GM12878 (cell line): ENCODE data around the gene GPR148. TPM values are rescaled to one million over a fixed set of nuclear protein-coding genes. Genes with fewer than 3 reads are reported as not detected.

Experiments used
- ATAC-seq: fragments of 200-7000 bp; cut with Tn5 transposase; 3 replicates; pipeline ENCODE4 v1.9.1; 2020; ENCODE audit warnings: mild to moderate bottlenecking, moderate library complexity
- BruUV-seq: library from RNA; stranded (reverse); fragments of 400-500 nt; replicated peaks from 2 replicates; lab custom pipeline; 2021; lab: Mats Ljungman, UMichigan
- CTCF ChIA-PET: fragments of 300-600 bp; sonication (Branson Sonifier 250); formaldehyde crosslinking; extraction: SDS; loops from one replicate; lab custom pipeline; 2021; ENCODE audit warnings: inconsistent platforms; lab: Yijun Ruan, JAX
- POLR2A ChIA-PET: fragments of 350-600 bp; formaldehyde crosslinking; extraction: SDS; loops from one replicate; lab custom pipeline; 2021; ENCODE audit warnings: inconsistent platforms; lab: Charles Lee
- RAD21 ChIA-PET: fragments of 300-600 bp; sonication (Branson Sonifier 250); formaldehyde crosslinking; loops from one replicate; lab custom pipeline; 2023; ENCODE audit warnings: antibody characterized with exemption; ENCODE audit not compliant: unreplicated experiment; lab: Charles Lee
- SMC1A ChIA-PET: fragments of 300-600 bp; sonication (Branson Sonifier 250); formaldehyde crosslinking; loops from one replicate; lab custom pipeline; 2023; ENCODE audit not compliant: unreplicated experiment, uncharacterized antibody; lab: Charles Lee
- DNase-seq: peaks from one replicate; pipeline ENCODE4 v3.0.0-alpha.2; 2011; ENCODE audit warnings: low read depth, low spot score
- FAIRE-seq: peaks from 3 replicates; lab custom pipeline; 2011; peaks lifted over from hg19 to GRCh38; lab: Jason Lieb, UNC
- H2AFZ ChIP-seq: 2 replicates; pipeline ENCODE4 v1.6.0; 2011; ENCODE audit warnings: low read depth, low read length, control low read depth; ENCODE audit not compliant: control insufficient read depth
- H3K27ac ChIP-seq: 2 replicates; pipeline ENCODE4 v1.5.1; 2011; ENCODE audit warnings: control low read depth; ENCODE audit not compliant: control insufficient read depth, insufficient read depth
- H3K27me3 ChIP-seq, 2 experiments: replicated peaks in 1 of 2; 2 replicates each; pipeline versions ENCODE4 v1.6.0 to v1.6.1; 2011; ENCODE audit warnings: low read length in 1 of 2; ENCODE audit not compliant: control insufficient read depth in 2 of 2, insufficient read depth in 2 of 2
- H3K36me3 ChIP-seq, 2 experiments: 2 replicates each; pipeline ENCODE4 v1.5.1; 2011; ENCODE audit warnings: low read length in 1 of 2; ENCODE audit not compliant: control insufficient read depth in 2 of 2, insufficient read depth in 2 of 2
- H3K4me1 ChIP-seq: 2 replicates; pipeline ENCODE4 v1.6.1; 2011; ENCODE audit warnings: mild to moderate bottlenecking, low read length, moderate library complexity, mixed read lengths; ENCODE audit not compliant: control insufficient read depth, insufficient read depth
- H3K4me2 ChIP-seq: 2 replicates; pipeline ENCODE4 v1.6.0; 2011; ENCODE audit warnings: control low read depth; ENCODE audit not compliant: control insufficient read depth, insufficient read depth
- H3K4me3 ChIP-seq: fragments of 200-600 bp; sonication (generic); 2 replicates; pipeline ENCODE4 v1.5.1; 2016
- H3K79me2 ChIP-seq: 2 replicates; pipeline ENCODE4 v1.6.0; 2011; ENCODE audit warnings: low read length; ENCODE audit not compliant: control insufficient read depth, insufficient read depth
- H3K9ac ChIP-seq: 2 replicates; pipeline ENCODE4 v1.8.0; 2011; ENCODE audit warnings: low read length, control low read depth, mixed read lengths; ENCODE audit not compliant: control insufficient read depth, insufficient read depth
- H3K9me3 ChIP-seq: replicated peaks from 3 replicates; pipeline ENCODE4 v1.5.1; 2011; ENCODE audit warnings: mild to moderate bottlenecking, low read length; ENCODE audit not compliant: control insufficient read depth, insufficient read depth
- H4K20me1 ChIP-seq: 2 replicates; pipeline ENCODE4 v1.6.0; 2011; ENCODE audit not compliant: control insufficient read depth, insufficient read depth
- BHLHE40 ChIP-seq, 2 experiments: fragments of 450-650 bp in 1 of 2; IDR thresholded peaks; 2 replicates each; pipeline ENCODE4 v1.6.1; 2011 to 2017; ENCODE audit warnings: low read depth in 2 of 2, borderline replicate concordance in 1 of 2, improper control_type of control experiment in 1 of 2, low read length in 1 of 2, mild to moderate bottlenecking in 1 of 2
- CBFB ChIP-seq: IDR thresholded peaks from 2 replicates; pipeline ENCODE4 v1.6.1; 2016; ENCODE audit warnings: antibody characterized with exemption, low read depth
- EGR1 ChIP-seq, 2 experiments: IDR thresholded peaks; 1 replicate in 1 of 2; 2 replicates in 1 of 2; pipeline ENCODE4 v1.6.1; 2011 to 2012; ENCODE audit warnings: low read depth in 2 of 2, low read length in 2 of 2, borderline replicate concordance in 1 of 2, mild to moderate bottlenecking in 1 of 2, moderate library complexity in 1 of 2
- HDAC6 ChIP-seq: fragments of 200-600 bp; sonication (generic); IDR thresholded peaks from one replicate; pipeline ENCODE4 v1.8.0; 2017; ENCODE audit warnings: antibody characterized with exemption; ENCODE audit not compliant: unreplicated experiment
- NFYB ChIP-seq: IDR thresholded peaks from 2 replicates; pipeline ENCODE4 v1.6.1; 2011; ENCODE audit warnings: low read depth, mild to moderate bottlenecking, low read length, improper control_type of control experiment, moderate library complexity; ENCODE audit not compliant: insufficient read depth
- NKRF ChIP-seq: fragments of 450-650 bp; conservative IDR thresholded peaks from 2 replicates; pipeline ENCODE4 v1.6.1; 2017; ENCODE audit warnings: mild to moderate bottlenecking, moderate library complexity
- NR2C1 ChIP-seq: fragments of 450-650 bp; IDR thresholded peaks from 2 replicates; pipeline ENCODE4 v1.6.1; 2017; ENCODE audit warnings: antibody characterized with exemption, mild to moderate bottlenecking, moderate library complexity
- PKNOX1 ChIP-seq: fragments of 450-650 bp; IDR thresholded peaks from 2 replicates; pipeline ENCODE4 v1.6.1; 2016; ENCODE audit warnings: mild to moderate bottlenecking
- SPI1 ChIP-seq: IDR thresholded peaks from 2 replicates; pipeline ENCODE4 v1.6.1; 2011; ENCODE audit warnings: low read depth, mild to moderate bottlenecking, low read length, moderate library complexity, borderline replicate concordance; ENCODE audit not compliant: insufficient read depth
- SREBF2 ChIP-seq: IDR thresholded peaks from 2 replicates; pipeline ENCODE4 v1.6.1; 2012; ENCODE audit warnings: mild to moderate bottlenecking, low read length
- TCF12 ChIP-seq: IDR thresholded peaks from 2 replicates; pipeline ENCODE4 v1.6.1; 2011; ENCODE audit warnings: low read depth, mild to moderate bottlenecking, low read length
- ZNF207 ChIP-seq: fragments of 450-650 bp; IDR thresholded peaks from 2 replicates; pipeline ENCODE4 v1.6.1; 2014; ENCODE audit warnings: antibody characterized with exemption, mild to moderate bottlenecking, borderline replicate concordance
- WGBS: methylation state at CpG from one replicate; pipeline ENCODE4 v1.1.6; 2016; ENCODE audit warnings: low lambda C conversion rate; ENCODE audit not compliant: insufficient replicate concordance, insufficient coverage; ENCODE audit errors: missing lambda C conversion rate; 5-methylcytosine and 5-hydroxymethylcytosine counted together
- in situ Hi-C: fragments of 300-500 bp; cut with MboI; formaldehyde crosslinking; loops from 9 replicates; pipeline ENCODE4 v1.14.3; 2018; ENCODE audit warnings: mixed read lengths
- intact Hi-C: fragments of 100-400 bp; cut with micrococcal nuclease; formaldehyde crosslinking; loops from one replicate; pipeline ENCODE4 v1.14.2; 2022; ENCODE audit not compliant: unreplicated experiment
- polyA plus RNA-seq, 11 experiments: library from polyadenylated mRNA; depleted of rRNA in 4 of 11; unstranded in 6 of 11; stranded (reverse) in 5 of 11; fragments of >200 nt; fragmentation: Nextera tagmentation in 4 of 11; fragmentation: Illumina TruSeq in 1 of 11; extraction: Ambion mirVana in 4 of 11; extraction: Trizol in 1 of 11; gene quantifications; 1 replicate in 1 of 11; 2 replicates in 10 of 11; pipeline versions ENCODE4 v1.2.1 to v1.2.3, GENCODE V29; 2011 to 2016; ENCODE audit warnings: inconsistent platforms in 2 of 11, missing spikeins in 2 of 11, low read depth in 1 of 11
- total RNA-seq, 4 experiments: library from RNA; depleted of rRNA in 3 of 4; stranded (reverse); fragments of >200 nt in 3 of 4; fragmentation: Illumina TruSeq in 1 of 4; extraction: Trizol in 1 of 4; gene quantifications; 2 replicates each; pipeline versions ENCODE4 v1.2.1 to v1.2.3, GENCODE V29; 2013 to 2021

Gene GPR148
- total and polyA plus RNA-seq, 10 of the 15 experiments (the other 5 are each of a cell fraction or from before 2014, with no cell fraction given): not detected

- ATAC-seq (no peak), DNase-seq (no peak)
- H3K36me3 ChIP-seq: no peaks in the 10 kb centered on the region
- H4K20me1 ChIP-seq: no peaks in the 10 kb centered on the region
- POLR2A ChIA-PET: no interaction called here
- BruUV-seq: no TSS peak
- no peak overlapping the region for H2AFZ ChIP-seq
- TF ChIP-seq PKNOX1: no peak
- TF ChIP-seq, all 136 proteins: peak for 0
- Histone ChIP-seq H3K27ac (no peak overlapping the region), H3K79me2 (no peaks in the 10 kb centered on the region), H3K4me3 (no peak overlapping the region), H3K27me3 (no peaks in the 10 kb centered on the region; a peak in 1 of 4 replicates), H3K9ac (no peak overlapping the region), H3K9me3 (no peaks in the 10 kb centered on the region; the same call in 2 of the 3 replicates), H3K4me2 (no peak overlapping the region), H3K4me1 (no peaks in the 10 kb centered on the region)
- ChIA-PET SMC1A (no interaction called here), CTCF (no interaction called here), RAD21 (no interaction called here)
- in situ Hi-C loops: no loop called here
- intact Hi-C loops: no loop called here
- FAIRE-seq: no peak
- WGBS: 45% methylated on average over 3 of the region's 3 CpGs
Measured at GRCh38 chr2:130720528-130720927, 8.3 kb upstream of the GPR148 start.

- no peaks in the 10 kb centered on the region for H3K79me2 ChIP-seq
- no peak overlapping the region for H3K9ac ChIP-seq
- ChIA-PET CTCF (no interaction called here), SMC1A (no interaction called here), RAD21 (no interaction called here), POLR2A (no interaction called here)
- H3K4me3 ChIP-seq: no peak overlapping the region
- no peak for ATAC-seq
- peaks cover 9% of the 10 kb centered on the region for H3K4me1 ChIP-seq
- no peak overlapping the region for H2AFZ ChIP-seq
- H4K20me1 ChIP-seq: no peaks in the 10 kb centered on the region
- no peaks in the 10 kb centered on the region; the same call in 2 of the 3 replicates for H3K9me3 ChIP-seq
- 78% methylated on average over 2 of the region's 2 CpGs for WGBS
- no peak for FAIRE-seq
- H3K36me3 ChIP-seq: no peaks in the 10 kb centered on the region
- no peak overlapping the region for H3K4me2 ChIP-seq
- BruUV-seq: no TSS peak
- no peaks in the 10 kb centered on the region; a peak in 1 of 4 replicates for H3K27me3 ChIP-seq
- H3K27ac ChIP-seq: no peak overlapping the region
- in situ Hi-C loops (no loop called here), intact Hi-C loops (no loop called here)
- no peak for DNase-seq
- TF ChIP-seq NFYB (no peak), ZNF207 (no peak), HDAC6 (no peak), NR2C1 (no peak), EGR1 (IDR thresholded peaks at IDR 0.05; ENCODE audit: borderline replicate concordance in 1 of 2, low read depth in 2 of 2, low read length in 2 of 2) (no peak), SPI1 (no peak), TCF12 (no peak), BHLHE40 (IDR thresholded peaks at IDR 0.05; ENCODE audit: borderline replicate concordance in 1 of 2, low read depth in 2 of 2, low read length in 1 of 2) (no peak), NKRF (no peak), SREBF2 (no peak), CBFB (no peak)
Measured at GRCh38 chr2:130724455-130724854, 4.4 kb upstream of the GPR148 start.
